Spleen (tissue), 11 donors: Measurements from ENCODE around the gene PAPPA. TPM values are rescaled to one million over a fixed set of nuclear protein-coding genes. Genes with fewer than 3 reads are reported as not detected.
A peak's percentile ranks its signal among the peaks of the same experiment; 100 is the strongest.

Source experiments
- DNase-seq: peaks from one replicate; pipeline ENCODE4 v3.0.0-alpha.2; 2020
- H3K27ac ChIP-seq, 8 donors: fragments of 200-600 bp; sonication (generic) in 7 of 8; 1 replicate in 4 of 8; 2 replicates in 4 of 8; pipeline versions ENCODE4 v1.5.0 to v1.8.0; 2016 to 2021; ENCODE audit warnings: inconsistent platforms in 4 of 8, mild to moderate bottlenecking in 4 of 8, moderate library complexity in 1 of 8
- H3K27me3 ChIP-seq, 7 donors: fragments of 200-600 bp; sonication (generic) in 6 of 7; replicated peaks in 1 of 7; 1 replicate in 4 of 7; 2 replicates in 3 of 7; pipeline versions ENCODE4 v1.5.0 to v1.8.0; 2016 to 2021; ENCODE audit warnings: inconsistent platforms in 3 of 7, mild to moderate bottlenecking in 1 of 7
- H3K36me3 ChIP-seq, 6 donors: fragments of 200-600 bp; sonication (generic) in 5 of 6; 1 replicate in 4 of 6; 2 replicates in 2 of 6; pipeline versions ENCODE4 v1.5.0 to v1.8.0; 2016 to 2021; ENCODE audit warnings: inconsistent platforms in 2 of 6
- H3K4me1 ChIP-seq, 6 donors: fragments of 200-600 bp; sonication (generic) in 5 of 6; 1 replicate in 3 of 6; 2 replicates in 3 of 6; pipeline versions ENCODE4 v1.5.0 to v1.8.0; 2016 to 2021; ENCODE audit warnings: inconsistent platforms in 3 of 6
- H3K4me3 ChIP-seq, 8 donors: fragments of 200-600 bp; sonication (generic) in 7 of 8; 1 replicate in 4 of 8; 2 replicates in 4 of 8; pipeline versions ENCODE4 v1.5.0 to v1.8.0; 2016 to 2021; ENCODE audit warnings: inconsistent platforms in 4 of 8, mild to moderate bottlenecking in 4 of 8, moderate library complexity in 2 of 8
- H3K9me3 ChIP-seq, 8 donors: fragments of 200-600 bp; sonication (generic) in 7 of 8; 1 replicate in 4 of 8; 2 replicates in 4 of 8; pipeline versions ENCODE4 v1.5.0 to v1.8.0; 2016 to 2021; ENCODE audit warnings: inconsistent platforms in 4 of 8
- POLR2A ChIP-seq, 3 donors: fragments of 450-650 bp; IDR thresholded peaks; one replicate each; pipeline ENCODE4 v1.5.1; 2017; ENCODE audit warnings: antibody characterized with exemption in 3 of 3, mild to moderate bottlenecking in 1 of 3
- POLR2AphosphoS5 ChIP-seq, 3 donors: sonication (generic); formaldehyde crosslinking; IDR thresholded peaks; one replicate each; pipeline ENCODE4 v1.5.1; 2017; ENCODE audit warnings: antibody characterized with exemption in 3 of 3
- WGBS, 5 donors: extraction: QIAGEN DNeasy Blood & Tissue Kit in 3 of 5; methylation state at CpG; one replicate each; pipeline versions ENCODE4 v1.1.5 to v1.1.7; 2013 to 2018; 5-methylcytosine and 5-hydroxymethylcytosine counted together
- intact Hi-C: fragments of 100-400 bp; cut with DNase I; formaldehyde crosslinking; loops from one replicate; pipeline ENCODE4 v1.15.0; 2023; ENCODE audit warnings: low total_unique reads
- polyA plus RNA-seq, 3 donors: library from polyadenylated mRNA; stranded (reverse); fragments of 200-250 nt; gene quantifications; one replicate each; pipeline ENCODE4 v1.2.1, GENCODE V29; 2013
- total RNA-seq, 7 donors: library from RNA; depleted of rRNA in 3 of 7; stranded (reverse); fragments of >200 nt in 3 of 7; fragmentation: NEBNext Ultra II Directional in 4 of 7; extraction: Animal tissue kit (Norgen Biotek cat#: 25700) in 4 of 7; gene quantifications; one replicate each; pipeline versions ENCODE4 v1.1.0 to v1.2.1, GENCODE V29; 2016 to 2021
- TF ChIP-seq, protein P1 (sequence below), 11 experiments: fragments of 200-600 bp in 7 of 11; fragments of 450-650 bp in 4 of 11; sonication (generic) in 4 of 11; IDR thresholded peaks in 8 of 11; conservative IDR thresholded peaks in 3 of 11; 1 replicate in 7 of 11; 2 replicates in 4 of 11; pipeline versions ENCODE4 v1.4.0 to v1.8.0; 2016 to 2021; ENCODE audit warnings: antibody characterized with exemption in 11 of 11, inconsistent platforms in 4 of 11, mild to moderate bottlenecking in 1 of 11
- donor health status: healthy with polysubstance abuse.
- donor health status: DM: no; HTN: no; CAD: no; lungs with moderate emphysema.
- donor health status: DM: no; HTN: no; CAD: no.
- donor health status: Bipolar disorder and iron deficiency.
- donor health status: healthy.
- donor health status: DM: no; HTN: no; CAD: no.
- donor health status: DM: yes; HTN: yes; CAD: no.

The PAPPA gene
- total and polyA plus RNA-seq, 10 donors: 0.13 to 1.4 (median 0.45) TPM

GRCh38 chr9:116151966-116152381, 1.6 kb upstream of the PAPPA start:
- H3K27me3 ChIP-seq: peaks cover 6 to 96% (median 54%) of the 10 kb centered on the region in 7 donors
- no peak overlapping the region for H3K4me3 ChIP-seq
- WGBS, 5 donors: 40 to 57% (median 51%) methylated on average over 6 of the region's 6 CpGs
- no peak for DNase-seq
- no peak overlapping the region for H3K27ac ChIP-seq
- TF ChIP-seq POLR2AphosphoS5 (IDR thresholded peaks at IDR 0.05): no peak
- TF ChIP-seq POLR2A (IDR thresholded peaks at IDR 0.05): no peak
- TF ChIP-seq, protein P1, sequence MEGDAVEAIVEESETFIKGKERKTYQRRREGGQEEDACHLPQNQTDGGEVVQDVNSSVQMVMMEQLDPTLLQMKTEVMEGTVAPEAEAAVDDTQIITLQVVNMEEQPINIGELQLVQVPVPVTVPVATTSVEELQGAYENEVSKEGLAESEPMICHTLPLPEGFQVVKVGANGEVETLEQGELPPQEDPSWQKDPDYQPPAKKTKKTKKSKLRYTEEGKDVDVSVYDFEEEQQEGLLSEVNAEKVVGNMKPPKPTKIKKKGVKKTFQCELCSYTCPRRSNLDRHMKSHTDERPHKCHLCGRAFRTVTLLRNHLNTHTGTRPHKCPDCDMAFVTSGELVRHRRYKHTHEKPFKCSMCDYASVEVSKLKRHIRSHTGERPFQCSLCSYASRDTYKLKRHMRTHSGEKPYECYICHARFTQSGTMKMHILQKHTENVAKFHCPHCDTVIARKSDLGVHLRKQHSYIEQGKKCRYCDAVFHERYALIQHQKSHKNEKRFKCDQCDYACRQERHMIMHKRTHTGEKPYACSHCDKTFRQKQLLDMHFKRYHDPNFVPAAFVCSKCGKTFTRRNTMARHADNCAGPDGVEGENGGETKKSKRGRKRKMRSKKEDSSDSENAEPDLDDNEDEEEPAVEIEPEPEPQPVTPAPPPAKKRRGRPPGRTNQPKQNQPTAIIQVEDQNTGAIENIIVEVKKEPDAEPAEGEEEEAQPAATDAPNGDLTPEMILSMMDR (IDR thresholded peaks at IDR 0.05 in 8 of 11, conservative IDR thresholded peaks at IDR 0.05 in 3 of 11): no peak
- no peaks in the 10 kb centered on the region for H3K36me3 ChIP-seq
- intact Hi-C loops: no loop called here
- H3K4me1 ChIP-seq: peaks cover 0 to 29% (median 19%) of the 10 kb centered on the region in 6 donors
- H3K9me3 ChIP-seq: no peaks in the 10 kb centered on the region

GRCh38 chr9:116152390-116152789, 1.2 kb upstream of the PAPPA start:
- Histone ChIP-seq H3K4me3 (no peak overlapping the region), H3K27ac (no peak overlapping the region), H3K27me3 (peaks cover 6 to 96% (median 58%) of the 10 kb centered on the region in 7 donors), H3K9me3 (no peaks in the 10 kb centered on the region), H3K4me1 (peaks cover 0 to 31% (median 19%) of the 10 kb centered on the region in 6 donors), H3K36me3 (no peaks in the 10 kb centered on the region)
- WGBS, 5 donors: 37 to 55% (median 49%) methylated on average over 2 of the region's 2 CpGs
- no peak for DNase-seq
- intact Hi-C loops: no loop called here
- TF ChIP-seq POLR2A (IDR thresholded peaks at IDR 0.05) (no peak), POLR2AphosphoS5 (IDR thresholded peaks at IDR 0.05) (no peak)
- TF ChIP-seq, protein P1 (IDR thresholded peaks at IDR 0.05 in 8 of 11, conservative IDR thresholded peaks at IDR 0.05 in 3 of 11): no peak

DNA sequence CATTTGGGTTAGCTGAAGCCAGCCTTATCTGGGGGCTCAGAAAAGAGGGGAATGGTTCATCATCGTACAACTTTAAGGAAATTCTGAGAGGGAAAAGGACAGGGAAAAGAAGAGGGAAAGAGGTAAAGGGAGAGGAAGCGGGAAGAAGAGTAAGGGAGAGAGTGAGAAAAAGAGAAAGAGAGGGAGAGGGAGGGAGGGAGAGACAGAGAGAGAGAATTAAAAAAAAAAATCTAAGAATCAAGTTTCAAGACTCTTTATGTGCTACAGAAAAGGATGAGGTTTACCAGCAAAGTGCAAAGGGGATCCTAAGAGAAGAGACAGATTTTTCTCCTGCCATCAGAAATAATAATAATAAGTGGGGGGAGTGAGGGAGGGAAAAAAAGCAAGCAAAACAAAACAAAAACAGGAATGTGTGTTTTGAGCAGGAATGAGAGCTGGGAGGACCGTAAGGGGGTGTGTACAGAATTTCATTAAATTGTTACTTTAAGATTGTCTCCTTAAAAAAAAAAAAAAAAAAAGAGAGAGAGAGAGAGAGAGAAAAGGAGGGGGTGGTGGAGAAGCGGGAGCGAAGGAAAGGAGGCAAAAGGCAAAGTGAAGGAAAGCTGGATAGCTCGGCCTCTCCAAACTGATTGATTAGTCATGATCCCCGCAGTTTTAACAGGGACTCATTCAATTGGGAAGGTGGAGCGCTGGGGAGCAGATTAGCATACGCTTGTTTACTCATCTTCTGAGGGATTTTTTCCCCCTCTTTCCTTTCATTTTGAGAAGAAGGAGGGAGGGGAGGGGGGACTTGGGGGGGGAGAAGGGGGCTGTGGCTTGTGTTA, 438 bp upstream of the PAPPA start:
- Histone ChIP-seq H3K27me3 (peaks cover 6 to 96% (median 63%) of the 10 kb centered on the region in 7 donors), H3K27ac (no peak overlapping the region), H3K36me3 (no peaks in the 10 kb centered on the region), H3K9me3 (no peaks in the 10 kb centered on the region), H3K4me1 (peaks cover 0 to 31% (median 19%) of the 10 kb centered on the region in 6 donors), H3K4me3 (peak overlapping the region in 1 of 8 donors; percentile 58)
- DNase-seq: no peak
- intact Hi-C loops: no loop called here
- TF ChIP-seq POLR2AphosphoS5 (IDR thresholded peaks at IDR 0.05) (no peak), POLR2A (IDR thresholded peaks at IDR 0.05) (no peak)
- TF ChIP-seq, protein P1 (IDR thresholded peaks at IDR 0.05 in 8 of 11, conservative IDR thresholded peaks at IDR 0.05 in 3 of 11): no peak
- WGBS, 5 donors: 14 to 22% (median 18%) methylated on average over 9 of the region's 9 CpGs

- WGBS, 5 donors: 2 to 5% (median 4%) methylated on average over 35 to 74 of the region's 74 CpGs
- Histone ChIP-seq H3K36me3 (no peaks in the 10 kb centered on the region), H3K27ac (no peak overlapping the region), H3K27me3 (peaks cover 6 to 95% (median 55%) of the 10 kb centered on the region in 7 donors), H3K9me3 (no peaks in the 10 kb centered on the region), H3K4me3 (peak overlapping the region in 7 of 8 donors; percentile 3 to 58 (median 17)), H3K4me1 (peaks cover 0 to 31% (median 19%) of the 10 kb centered on the region in 6 donors)
- DNase-seq: peak; percentile 63
- intact Hi-C loops: no loop called here
- TF ChIP-seq POLR2A (IDR thresholded peaks at IDR 0.05) (no peak), POLR2AphosphoS5 (IDR thresholded peaks at IDR 0.05) (no peak)
- TF ChIP-seq, protein P1 (IDR thresholded peaks at IDR 0.05 in 8 of 11, conservative IDR thresholded peaks at IDR 0.05 in 3 of 11): no peak
Observed at GRCh38 chr9:116154334-116154975, 864 bp downstream of the PAPPA start.
